WTC11 (cell line): ENCODE results near the gene GRAMD4.

Experiments
- CREB1 ChIP-seq: sonication (generic); formaldehyde crosslinking; IDR thresholded peaks from 2 replicates; pipeline ENCODE4 v1.8.0; 2023; ENCODE audit warnings: mild to moderate bottlenecking, missing genetic modification reagents
- MXD4 ChIP-seq: fragments of 250-450 bp; sonication (Bioruptor Pico); IDR thresholded peaks from 2 replicates; pipeline ENCODE4 v1.8.0; 2021; ENCODE audit warnings: mild to moderate bottlenecking, moderate library complexity, borderline replicate concordance
- ZNF263 ChIP-seq: sonication (generic); formaldehyde crosslinking; IDR thresholded peaks from 2 replicates; pipeline ENCODE4 v1.8.1; 2022; ENCODE audit warnings: low read depth, mild to moderate bottlenecking, moderate library complexity, missing genetic modification reagents
- TF ChIP-seq, protein P1 (sequence below): fragments of 200-600 bp; IDR thresholded peaks from 2 replicates; pipeline ENCODE4 v1.8.0; 2022; ENCODE audit warnings: antibody characterized with exemption
- TF ChIP-seq, protein P2 (sequence below): sonication (generic); formaldehyde crosslinking; IDR thresholded peaks from 2 replicates; pipeline ENCODE4 v1.8.1; 2022; ENCODE audit warnings: mild to moderate bottlenecking, missing genetic modification reagents, moderate library complexity, borderline replicate concordance
- TF ChIP-seq, protein P3 (sequence below): sonication (generic); formaldehyde crosslinking; IDR thresholded peaks from 2 replicates; pipeline ENCODE4 v1.8.0; 2022; ENCODE audit warnings: mild to moderate bottlenecking, missing genetic modification reagents
- TF ChIP-seq, protein P4 (sequence below): sonication (generic); formaldehyde crosslinking; IDR thresholded peaks from 2 replicates; pipeline ENCODE4 v1.8.0; 2022; ENCODE audit warnings: mild to moderate bottlenecking, missing genetic modification reagents
- TF ChIP-seq, protein P5 (sequence below): sonication (generic); formaldehyde crosslinking; IDR thresholded peaks from 2 replicates; pipeline ENCODE4 v1.8.1; 2023; ENCODE audit warnings: mild to moderate bottlenecking, missing genetic modification reagents, moderate library complexity

DNA sequence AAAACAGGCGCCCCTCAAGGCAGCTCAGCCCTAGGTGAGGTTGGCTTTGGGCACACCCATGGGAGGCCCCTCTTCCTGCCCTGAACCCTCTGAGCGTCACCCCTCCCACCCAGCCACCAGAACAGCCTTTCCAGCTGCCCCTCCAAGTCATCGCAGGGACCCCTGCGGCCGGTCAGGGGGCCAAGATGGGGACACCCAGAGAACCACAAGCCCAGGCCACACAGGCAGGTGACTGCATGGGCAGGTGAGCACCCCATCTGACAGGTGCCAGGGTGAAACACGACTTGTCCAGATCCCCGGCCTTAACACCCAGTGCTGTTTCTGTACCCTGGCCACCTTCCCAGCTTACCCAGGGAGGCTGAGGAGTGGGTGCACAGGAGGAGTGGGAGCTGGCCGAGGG lies 24.6 kb upstream of the GRAMD4 start:
- TF ChIP-seq, protein P1, sequence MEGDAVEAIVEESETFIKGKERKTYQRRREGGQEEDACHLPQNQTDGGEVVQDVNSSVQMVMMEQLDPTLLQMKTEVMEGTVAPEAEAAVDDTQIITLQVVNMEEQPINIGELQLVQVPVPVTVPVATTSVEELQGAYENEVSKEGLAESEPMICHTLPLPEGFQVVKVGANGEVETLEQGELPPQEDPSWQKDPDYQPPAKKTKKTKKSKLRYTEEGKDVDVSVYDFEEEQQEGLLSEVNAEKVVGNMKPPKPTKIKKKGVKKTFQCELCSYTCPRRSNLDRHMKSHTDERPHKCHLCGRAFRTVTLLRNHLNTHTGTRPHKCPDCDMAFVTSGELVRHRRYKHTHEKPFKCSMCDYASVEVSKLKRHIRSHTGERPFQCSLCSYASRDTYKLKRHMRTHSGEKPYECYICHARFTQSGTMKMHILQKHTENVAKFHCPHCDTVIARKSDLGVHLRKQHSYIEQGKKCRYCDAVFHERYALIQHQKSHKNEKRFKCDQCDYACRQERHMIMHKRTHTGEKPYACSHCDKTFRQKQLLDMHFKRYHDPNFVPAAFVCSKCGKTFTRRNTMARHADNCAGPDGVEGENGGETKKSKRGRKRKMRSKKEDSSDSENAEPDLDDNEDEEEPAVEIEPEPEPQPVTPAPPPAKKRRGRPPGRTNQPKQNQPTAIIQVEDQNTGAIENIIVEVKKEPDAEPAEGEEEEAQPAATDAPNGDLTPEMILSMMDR = no peak
- no peak for TF ChIP-seq CREB1
- TF ChIP-seq, protein P2, sequence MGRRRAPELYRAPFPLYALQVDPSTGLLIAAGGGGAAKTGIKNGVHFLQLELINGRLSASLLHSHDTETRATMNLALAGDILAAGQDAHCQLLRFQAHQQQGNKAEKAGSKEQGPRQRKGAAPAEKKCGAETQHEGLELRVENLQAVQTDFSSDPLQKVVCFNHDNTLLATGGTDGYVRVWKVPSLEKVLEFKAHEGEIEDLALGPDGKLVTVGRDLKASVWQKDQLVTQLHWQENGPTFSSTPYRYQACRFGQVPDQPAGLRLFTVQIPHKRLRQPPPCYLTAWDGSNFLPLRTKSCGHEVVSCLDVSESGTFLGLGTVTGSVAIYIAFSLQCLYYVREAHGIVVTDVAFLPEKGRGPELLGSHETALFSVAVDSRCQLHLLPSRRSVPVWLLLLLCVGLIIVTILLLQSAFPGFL (CRISPR knock-in tag) = no peak
- no peak for TF ChIP-seq MXD4 (CRISPR knock-in tag)
- TF ChIP-seq, protein P3, sequence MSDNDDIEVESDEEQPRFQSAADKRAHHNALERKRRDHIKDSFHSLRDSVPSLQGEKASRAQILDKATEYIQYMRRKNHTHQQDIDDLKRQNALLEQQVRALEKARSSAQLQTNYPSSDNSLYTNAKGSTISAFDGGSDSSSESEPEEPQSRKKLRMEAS (CRISPR knock-in tag) = no peak
- TF ChIP-seq, protein P4, sequence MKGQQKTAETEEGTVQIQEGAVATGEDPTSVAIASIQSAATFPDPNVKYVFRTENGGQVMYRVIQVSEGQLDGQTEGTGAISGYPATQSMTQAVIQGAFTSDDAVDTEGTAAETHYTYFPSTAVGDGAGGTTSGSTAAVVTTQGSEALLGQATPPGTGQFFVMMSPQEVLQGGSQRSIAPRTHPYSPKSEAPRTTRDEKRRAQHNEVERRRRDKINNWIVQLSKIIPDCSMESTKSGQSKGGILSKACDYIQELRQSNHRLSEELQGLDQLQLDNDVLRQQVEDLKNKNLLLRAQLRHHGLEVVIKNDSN (CRISPR knock-in tag) = no peak
- TF ChIP-seq, protein P5, sequence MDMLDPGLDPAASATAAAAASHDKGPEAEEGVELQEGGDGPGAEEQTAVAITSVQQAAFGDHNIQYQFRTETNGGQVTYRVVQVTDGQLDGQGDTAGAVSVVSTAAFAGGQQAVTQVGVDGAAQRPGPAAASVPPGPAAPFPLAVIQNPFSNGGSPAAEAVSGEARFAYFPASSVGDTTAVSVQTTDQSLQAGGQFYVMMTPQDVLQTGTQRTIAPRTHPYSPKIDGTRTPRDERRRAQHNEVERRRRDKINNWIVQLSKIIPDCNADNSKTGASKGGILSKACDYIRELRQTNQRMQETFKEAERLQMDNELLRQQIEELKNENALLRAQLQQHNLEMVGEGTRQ (CRISPR knock-in tag) = no peak
- no peak for TF ChIP-seq ZNF263 (CRISPR knock-in tag)
